Heart left ventricle (tissue), 16 donors: ENCODE measurements around the gene ALG9. TPM values are rescaled to one million over a fixed set of nuclear protein-coding genes. Genes with fewer than 3 reads are reported as not detected.

Experiments
- ATAC-seq, 4 donors: fragments of 200-7000 bp; cut with Tn5 transposase; one replicate each; pipeline ENCODE4 v1.9.1; 2020 to 2022; ENCODE audit warnings: moderate library complexity in 4 of 4, mild to moderate bottlenecking in 3 of 4, moderate number of reproducible peaks in 1 of 4
- DNase-seq, 5 donors: peaks; one replicate each; pipeline ENCODE4 v3.0.0-alpha.2; 2020
- H3K27ac ChIP-seq, 12 donors: fragments of 200-600 bp; sonication (generic) in 4 of 12; one replicate each; pipeline versions ENCODE4 v1.5.0 to v1.8.0; 2016 to 2022; ENCODE audit warnings: mild to moderate bottlenecking in 2 of 12
- H3K27me3 ChIP-seq, 9 donors: fragments of 200-600 bp; sonication (generic) in 2 of 9; one replicate each; pipeline versions ENCODE4 v1.5.1 to v1.8.0; 2016 to 2022; ENCODE audit warnings: mild to moderate bottlenecking in 3 of 9
- H3K36me3 ChIP-seq, 9 donors: fragments of 200-600 bp; sonication (generic) in 2 of 9; one replicate each; pipeline versions ENCODE4 v1.5.0 to v1.8.0; 2018 to 2022; ENCODE audit warnings: mild to moderate bottlenecking in 2 of 9
- H3K4me1 ChIP-seq, 12 donors: fragments of 200-600 bp; sonication (generic) in 4 of 12; one replicate each; pipeline versions ENCODE4 v1.5.0 to v1.8.0; 2016 to 2022; ENCODE audit warnings: mild to moderate bottlenecking in 3 of 12
- H3K4me3 ChIP-seq, 12 donors: fragments of 200-600 bp; sonication (generic) in 4 of 12; one replicate each; pipeline versions ENCODE4 v1.5.0 to v1.8.0; 2017 to 2022; ENCODE audit warnings: mild to moderate bottlenecking in 9 of 12, moderate library complexity in 4 of 12
- H3K9me3 ChIP-seq, 12 donors: fragments of 200-600 bp; sonication (generic) in 4 of 12; one replicate each; pipeline versions ENCODE4 v1.5.0 to v1.8.0; 2016 to 2022; ENCODE audit warnings: mild to moderate bottlenecking in 1 of 12
- POLR2A ChIP-seq, 2 donors: fragments of 450-650 bp; IDR thresholded peaks; one replicate each; pipeline ENCODE4 v1.6.1; 2017; ENCODE audit warnings: antibody characterized with exemption in 2 of 2, mild to moderate bottlenecking in 2 of 2, moderate library complexity in 2 of 2
- WGBS, 4 donors: extraction: QIAGEN DNeasy Blood & Tissue Kit in 2 of 4; methylation state at CpG; one replicate each; pipeline versions ENCODE4 v1.1.5 to v1.1.7; 2013 to 2018; 5-methylcytosine and 5-hydroxymethylcytosine counted together
- intact Hi-C, 10 donors: fragments of 100-400 bp; cut with DNase I; formaldehyde crosslinking; loops; one replicate each; pipeline versions ENCODE4 v1.11.1 to v1.14.2; 2022
- polyA plus RNA-seq, 2 donors: library from polyadenylated mRNA; stranded (reverse); fragments of 200-250 nt; gene quantifications; one replicate each; pipeline ENCODE4 v1.2.3, GENCODE V29; 2013
- total RNA-seq, 9 donors: library from RNA; depleted of rRNA in 2 of 9; stranded (reverse); fragments of >200 nt in 2 of 9; fragmentation: NEBNext Ultra II Directional in 3 of 9; extraction: Animal tissue kit (Norgen Biotek cat#: 25700) in 3 of 9; gene quantifications; one replicate each; pipeline versions ENCODE4 v1.1.0 to v1.2.4, GENCODE V29; 2016 to 2023
- TF ChIP-seq, protein P1 (sequence below), 12 donors: fragments of 200-600 bp; sonication (generic) in 4 of 12; IDR thresholded peaks; one replicate each; pipeline versions ENCODE4 v1.5.0 to v1.8.0; 2018 to 2022; ENCODE audit warnings: antibody characterized with exemption in 12 of 12, mild to moderate bottlenecking in 5 of 12
- donor health status: ischemic (EF 13 %, LVEDD 7.1; RV severe dilation, severe dysfunction).
- donor health status: healthy with polysubstance abuse.
- donor health status: DM: no; HTN: yes; CAD: no.
- donor health status: DM: no; HTN: no; CAD: no.
- donor health status: ischemic (EF 25% LVEDD 6.9; RV normal size, moderate dysfunction).
- donor health status: ischemic (EF 25% LVEDD 5.7; RV mildly dilated, moderate dysfunction).
- donor health status: healthy.
- donor health status: DM: yes; HTN: yes; CAD: no.
- donor health status: ischemic (EF 35%, LVEDD 5.7; RV mildly dilated, moderate dysfunction).
- donor health status: nonischemic (EF 11% LVEDD 7.7; RV severe dilation, severe dysfunction).
- donor health status: DM: yes; HTN: yes; CAD: no.
- donor health status: PGD.
- donor health status: ischemic (EF 29% LVEDD 5.4; RV normal size, mild dysfunction).
- donor health status: nonischemic (EF 23%, LVEDD 6.1; RV moderate dilation, normal function).

ALG9 gene
- total and polyA plus RNA-seq, 11 donors, result 13.5 to 26.5 (median 17.6) TPM

DNA sequence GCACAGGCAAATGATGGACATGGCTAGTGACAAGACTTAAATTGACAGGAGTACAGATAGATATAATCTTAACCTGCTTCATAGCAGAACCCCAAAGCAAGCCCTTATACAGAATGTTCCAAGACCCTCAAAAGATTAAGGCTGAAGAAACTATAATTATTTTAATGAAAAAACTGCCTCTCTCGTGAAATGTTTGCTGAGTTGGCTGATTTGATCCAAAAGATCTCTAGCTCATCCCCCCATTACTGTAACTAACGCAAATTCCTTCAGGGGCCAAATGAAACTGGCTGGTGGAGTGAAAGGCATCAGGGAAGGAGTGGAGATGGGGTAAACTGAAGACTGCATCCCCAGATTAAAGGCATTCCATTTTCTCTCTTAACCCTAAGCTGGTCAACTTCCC, 19.3 kb downstream of the ALG9 start:
- DNase-seq (no peak), ATAC-seq (no peak)
- intact Hi-C loops, result no loop called here
- Histone ChIP-seq H3K27ac (no peak overlapping the region), H3K27me3 (no peaks in the 10 kb centered on the region), H3K4me3 (no peak overlapping the region), H3K4me1 (peaks cover 0 to 3% (median 0%) of the 10 kb centered on the region in 12 donors), H3K36me3 (peaks cover 0 to 100% (median 84%) of the 10 kb centered on the region in 9 donors), H3K9me3 (no peaks in the 10 kb centered on the region)
- WGBS, 4 donors, result 80 to 89% (median 87%) methylated on average over 2 of the region's 2 CpGs
- TF ChIP-seq, protein P1, sequence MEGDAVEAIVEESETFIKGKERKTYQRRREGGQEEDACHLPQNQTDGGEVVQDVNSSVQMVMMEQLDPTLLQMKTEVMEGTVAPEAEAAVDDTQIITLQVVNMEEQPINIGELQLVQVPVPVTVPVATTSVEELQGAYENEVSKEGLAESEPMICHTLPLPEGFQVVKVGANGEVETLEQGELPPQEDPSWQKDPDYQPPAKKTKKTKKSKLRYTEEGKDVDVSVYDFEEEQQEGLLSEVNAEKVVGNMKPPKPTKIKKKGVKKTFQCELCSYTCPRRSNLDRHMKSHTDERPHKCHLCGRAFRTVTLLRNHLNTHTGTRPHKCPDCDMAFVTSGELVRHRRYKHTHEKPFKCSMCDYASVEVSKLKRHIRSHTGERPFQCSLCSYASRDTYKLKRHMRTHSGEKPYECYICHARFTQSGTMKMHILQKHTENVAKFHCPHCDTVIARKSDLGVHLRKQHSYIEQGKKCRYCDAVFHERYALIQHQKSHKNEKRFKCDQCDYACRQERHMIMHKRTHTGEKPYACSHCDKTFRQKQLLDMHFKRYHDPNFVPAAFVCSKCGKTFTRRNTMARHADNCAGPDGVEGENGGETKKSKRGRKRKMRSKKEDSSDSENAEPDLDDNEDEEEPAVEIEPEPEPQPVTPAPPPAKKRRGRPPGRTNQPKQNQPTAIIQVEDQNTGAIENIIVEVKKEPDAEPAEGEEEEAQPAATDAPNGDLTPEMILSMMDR (IDR thresholded peaks at IDR 0.05), result no peak
- no peak for TF ChIP-seq POLR2A (IDR thresholded peaks at IDR 0.05)

DNA sequence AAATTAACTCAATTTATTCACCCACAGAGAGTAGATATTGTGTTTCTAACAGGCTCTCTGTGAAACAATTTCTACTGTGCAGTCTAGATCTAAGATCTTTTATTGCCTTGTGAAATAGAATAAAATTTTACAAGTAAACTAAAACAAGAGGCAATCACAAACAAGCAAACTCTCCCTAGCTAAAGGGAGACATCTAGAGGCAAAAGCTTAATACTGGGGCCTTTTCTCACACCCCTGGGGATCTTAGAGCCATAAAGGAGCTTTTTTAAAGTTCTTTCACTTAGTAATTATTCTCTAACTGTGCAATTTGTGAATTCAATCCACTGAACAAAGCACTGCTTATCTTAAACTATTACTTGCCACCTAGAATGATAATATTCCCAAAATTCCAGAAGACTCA, 19.7 kb downstream of the ALG9 start:
- H3K4me1 ChIP-seq, result peaks cover 0 to 8% (median 0%) of the 10 kb centered on the region in 12 donors
- ATAC-seq, result no peak
- TF ChIP-seq, protein P1 (IDR thresholded peaks at IDR 0.05), result peak in 6 of 12 donors; percentile 15 to 37 (median 26)
- no peak for TF ChIP-seq POLR2A (IDR thresholded peaks at IDR 0.05)
- intact Hi-C loops, result no loop called here
- DNase-seq, result no peak
- no peaks in the 10 kb centered on the region for H3K27me3 ChIP-seq
- no peak overlapping the region for H3K27ac ChIP-seq
- no peaks in the 10 kb centered on the region for H3K9me3 ChIP-seq
- peaks cover 0 to 100% (median 83%) of the 10 kb centered on the region in 9 donors for H3K36me3 ChIP-seq
- H3K4me3 ChIP-seq, result no peak overlapping the region

DNA sequence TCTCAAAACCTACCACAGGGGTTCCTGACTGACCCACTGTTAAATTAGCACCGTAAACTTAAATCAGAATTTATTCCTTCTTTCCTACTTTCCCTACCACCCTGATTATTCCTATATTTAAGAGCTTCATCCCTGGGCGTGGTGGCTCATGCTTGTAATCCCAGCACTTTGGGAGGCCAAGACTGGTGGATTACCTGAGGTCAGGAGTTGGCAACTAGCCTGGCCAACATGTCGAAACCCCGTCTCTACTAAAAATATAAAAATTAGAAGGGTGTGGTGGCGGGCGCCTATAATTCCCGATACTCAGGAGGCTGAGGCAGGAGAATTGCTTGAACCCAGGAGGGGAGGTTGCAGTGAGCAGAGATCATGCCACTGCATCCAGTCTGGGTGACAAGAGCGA, 20.3 kb downstream of the ALG9 start:
- peaks cover 0 to 100% (median 83%) of the 10 kb centered on the region in 9 donors for H3K36me3 ChIP-seq
- TF ChIP-seq POLR2A (IDR thresholded peaks at IDR 0.05), result no peak
- TF ChIP-seq, protein P1 (IDR thresholded peaks at IDR 0.05), result no peak
- peaks cover 0 to 14% (median 0%) of the 10 kb centered on the region in 12 donors for H3K4me1 ChIP-seq
- no peak overlapping the region for H3K27ac ChIP-seq
- H3K4me3 ChIP-seq, result no peak overlapping the region
- ATAC-seq, result no peak
- H3K27me3 ChIP-seq, result no peaks in the 10 kb centered on the region
- no peak for DNase-seq
- no peaks in the 10 kb centered on the region for H3K9me3 ChIP-seq
- WGBS, 4 donors, result 95 to 96% (median 95%) methylated on average over 8 of the region's 8 CpGs
- intact Hi-C loops, result no loop called here

DNA sequence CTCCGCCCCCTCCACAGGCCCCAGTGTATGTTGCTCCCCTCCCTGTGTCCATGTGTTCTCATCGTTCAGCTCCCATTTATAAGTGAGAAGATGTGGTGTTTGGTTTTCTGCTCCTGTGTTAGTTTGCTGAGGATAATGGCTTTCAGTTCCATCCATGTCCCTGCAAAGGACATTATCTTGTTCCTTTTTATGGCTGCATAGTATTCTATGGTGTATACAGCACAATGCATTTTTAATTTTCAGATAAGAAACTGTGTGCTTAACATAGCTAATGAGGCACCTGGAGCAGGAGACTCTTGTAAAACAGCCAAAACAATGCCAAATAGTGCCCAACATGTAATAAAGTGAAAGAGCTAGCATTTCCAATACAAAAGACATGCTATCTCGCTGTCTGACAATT, 21.8 kb downstream of the ALG9 start:
- Histone ChIP-seq H3K36me3 (peaks cover 0 to 100% (median 79%) of the 10 kb centered on the region in 9 donors), H3K4me1 (peaks cover 0 to 22% (median 0%) of the 10 kb centered on the region in 12 donors), H3K27me3 (no peaks in the 10 kb centered on the region), H3K9me3 (no peaks in the 10 kb centered on the region), H3K27ac (no peak overlapping the region), H3K4me3 (no peak overlapping the region)
- DNase-seq (no peak), ATAC-seq (no peak)
- TF ChIP-seq, protein P1 (IDR thresholded peaks at IDR 0.05), result no peak
- TF ChIP-seq POLR2A (IDR thresholded peaks at IDR 0.05), result no peak
- 94 to 99% (median 97%) methylated on average over 3 of the region's 3 CpGs for WGBS, 4 donors
- intact Hi-C loops, result loop anchor here in 4 of 10 donors (5.0 to 10.0 kb wide), 3 partner anchors 257 to 565 kb away; no protein-coding TSS in a partner anchor
